Stomach (tissue), 9 donors: ENCODE results near the gene LSMEM2. TPM values are rescaled to one million over a fixed set of nuclear protein-coding genes. Genes with fewer than 3 reads are reported as not detected.

Experiments
- DNase-seq, 2 donors: peaks; one replicate each; pipeline versions ENCODE4 v3.0.0 to v3.0.0-alpha.2; 2013 to 2019
- H3K27ac ChIP-seq, 5 donors: fragments of 200-600 bp in 4 of 5; sonication (generic) in 4 of 5; one replicate each; pipeline ENCODE4 v1.5.1; 2013 to 2019; ENCODE audit warnings: mild to moderate bottlenecking in 1 of 5, moderate library complexity in 1 of 5
- H3K27me3 ChIP-seq, 3 donors: fragments of 200-600 bp; sonication (generic); one replicate each; pipeline ENCODE4 v1.5.1; 2017 to 2019; ENCODE audit warnings: mixed run types in 1 of 3
- H3K36me3 ChIP-seq, 4 donors: fragments of 200-600 bp; sonication (generic); 1 replicate in 3 of 4; 2 replicates in 1 of 4; pipeline ENCODE4 v1.5.1; 2016 to 2019
- H3K4me1 ChIP-seq, 4 donors: fragments of 200-600 bp; sonication (generic); one replicate each; pipeline ENCODE4 v1.5.1; 2016 to 2019
- H3K4me3 ChIP-seq, 4 donors: fragments of 200-600 bp; sonication (generic) in 3 of 4; one replicate each; pipeline ENCODE4 v1.5.1; 2016 to 2019; ENCODE audit warnings: mild to moderate bottlenecking in 1 of 4
- H3K9me3 ChIP-seq, 4 donors: fragments of 200-600 bp; sonication (generic); one replicate each; pipeline ENCODE4 v1.5.1; 2016 to 2019
- EP300 ChIP-seq: sonication (generic); formaldehyde crosslinking; IDR thresholded peaks from one replicate; pipeline ENCODE4 v1.6.1; 2017; ENCODE audit warnings: antibody characterized with exemption
- POLR2A ChIP-seq, 4 donors: fragments of 450-650 bp; IDR thresholded peaks; one replicate each; pipeline ENCODE4 v1.6.1; 2016; ENCODE audit warnings: antibody characterized with exemption in 4 of 4, control low read depth in 2 of 4, mild to moderate bottlenecking in 1 of 4, moderate library complexity in 1 of 4
- POLR2AphosphoS5 ChIP-seq, 3 donors: sonication (generic); formaldehyde crosslinking; IDR thresholded peaks; one replicate each; pipeline ENCODE4 v1.6.1; 2016; ENCODE audit warnings: antibody characterized with exemption in 3 of 3
- WGBS, 5 donors: extraction: QIAGEN DNeasy Blood & Tissue Kit in 3 of 5; methylation state at CpG; one replicate each; pipeline versions ENCODE4 v1.1.5 to v1.1.7; 2013 to 2018; 5-methylcytosine and 5-hydroxymethylcytosine counted together
- intact Hi-C: fragments of 100-400 bp; cut with DNase I; formaldehyde crosslinking; loops from one replicate; pipeline ENCODE4 v1.15.1; 2023; ENCODE audit warnings: low total_unique reads
- polyA plus RNA-seq, 3 donors: library from polyadenylated mRNA; stranded (reverse); fragments of 200-250 nt; gene quantifications; one replicate each; pipeline ENCODE4 v1.2.3, GENCODE V29; 2013
- total RNA-seq, 5 donors: library from RNA; depleted of rRNA; stranded (reverse); fragments of >200 nt; gene quantifications; one replicate each; pipeline versions ENCODE4 v1.1.0 to v1.2.3, GENCODE V29; 2014 to 2016
- TF ChIP-seq, protein P1 (sequence below), 7 experiments: fragments of 450-650 bp in 4 of 7; fragments of 200-600 bp in 3 of 7; sonication (generic) in 3 of 7; IDR thresholded peaks; one replicate each; pipeline ENCODE4 v1.5.1; 2016 to 2019; ENCODE audit warnings: antibody characterized with exemption in 7 of 7, control low read depth in 2 of 7, mild to moderate bottlenecking in 1 of 7
- donor health status: healthy with polysubstance abuse.
- donor health status: Bipolar disorder and iron deficiency.
- donor health status: healthy.

The LSMEM2 gene
- total and polyA plus RNA-seq, 8 donors, result 0.31 to 0.58 TPM; not detected in 6

DNA sequence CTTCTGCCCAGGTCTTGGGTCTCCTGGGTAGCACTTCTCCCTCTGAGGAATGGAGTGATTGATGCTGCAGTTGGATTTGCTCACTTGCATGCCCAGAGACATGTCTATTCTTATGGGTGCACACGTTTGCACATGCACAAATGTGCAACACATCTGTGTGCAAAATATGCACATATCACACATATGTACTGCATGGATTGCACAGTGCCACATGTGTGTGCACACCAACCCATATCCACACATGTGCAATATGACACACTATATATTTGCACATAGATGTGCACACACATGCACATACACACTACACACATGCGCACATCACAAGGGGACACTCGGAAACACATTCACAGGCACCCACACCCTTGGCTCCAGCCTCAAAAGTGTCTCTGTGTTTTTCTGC, 10.6 kb upstream of the LSMEM2 start:
- 18 to 30% (median 29%) methylated on average over 3 of the region's 3 CpGs for WGBS, 5 donors
- Histone ChIP-seq H3K4me1 (peaks cover 69 to 100% (median 85%) of the 10 kb centered on the region in 4 donors), H3K27ac (peak overlapping the region; percentile 88 to 98 (median 95)), H3K9me3 (no peaks in the 10 kb centered on the region), H3K27me3 (peaks cover 0 to 7% (median 0%) of the 10 kb centered on the region in 3 donors), H3K4me3 (peak overlapping the region; percentile 34 to 52 (median 45)), H3K36me3 (peaks cover 0 to 3% (median 0%) of the 10 kb centered on the region in 4 donors)
- TF ChIP-seq, protein P1, sequence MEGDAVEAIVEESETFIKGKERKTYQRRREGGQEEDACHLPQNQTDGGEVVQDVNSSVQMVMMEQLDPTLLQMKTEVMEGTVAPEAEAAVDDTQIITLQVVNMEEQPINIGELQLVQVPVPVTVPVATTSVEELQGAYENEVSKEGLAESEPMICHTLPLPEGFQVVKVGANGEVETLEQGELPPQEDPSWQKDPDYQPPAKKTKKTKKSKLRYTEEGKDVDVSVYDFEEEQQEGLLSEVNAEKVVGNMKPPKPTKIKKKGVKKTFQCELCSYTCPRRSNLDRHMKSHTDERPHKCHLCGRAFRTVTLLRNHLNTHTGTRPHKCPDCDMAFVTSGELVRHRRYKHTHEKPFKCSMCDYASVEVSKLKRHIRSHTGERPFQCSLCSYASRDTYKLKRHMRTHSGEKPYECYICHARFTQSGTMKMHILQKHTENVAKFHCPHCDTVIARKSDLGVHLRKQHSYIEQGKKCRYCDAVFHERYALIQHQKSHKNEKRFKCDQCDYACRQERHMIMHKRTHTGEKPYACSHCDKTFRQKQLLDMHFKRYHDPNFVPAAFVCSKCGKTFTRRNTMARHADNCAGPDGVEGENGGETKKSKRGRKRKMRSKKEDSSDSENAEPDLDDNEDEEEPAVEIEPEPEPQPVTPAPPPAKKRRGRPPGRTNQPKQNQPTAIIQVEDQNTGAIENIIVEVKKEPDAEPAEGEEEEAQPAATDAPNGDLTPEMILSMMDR (IDR thresholded peaks at IDR 0.05), result no peak
- no peak for TF ChIP-seq POLR2A (IDR thresholded peaks at IDR 0.05)
- TF ChIP-seq EP300, result no peak
- no peak for TF ChIP-seq POLR2AphosphoS5 (IDR thresholded peaks at IDR 0.05)
- DNase-seq, result no peak
- intact Hi-C loops, result no loop called here

DNA sequence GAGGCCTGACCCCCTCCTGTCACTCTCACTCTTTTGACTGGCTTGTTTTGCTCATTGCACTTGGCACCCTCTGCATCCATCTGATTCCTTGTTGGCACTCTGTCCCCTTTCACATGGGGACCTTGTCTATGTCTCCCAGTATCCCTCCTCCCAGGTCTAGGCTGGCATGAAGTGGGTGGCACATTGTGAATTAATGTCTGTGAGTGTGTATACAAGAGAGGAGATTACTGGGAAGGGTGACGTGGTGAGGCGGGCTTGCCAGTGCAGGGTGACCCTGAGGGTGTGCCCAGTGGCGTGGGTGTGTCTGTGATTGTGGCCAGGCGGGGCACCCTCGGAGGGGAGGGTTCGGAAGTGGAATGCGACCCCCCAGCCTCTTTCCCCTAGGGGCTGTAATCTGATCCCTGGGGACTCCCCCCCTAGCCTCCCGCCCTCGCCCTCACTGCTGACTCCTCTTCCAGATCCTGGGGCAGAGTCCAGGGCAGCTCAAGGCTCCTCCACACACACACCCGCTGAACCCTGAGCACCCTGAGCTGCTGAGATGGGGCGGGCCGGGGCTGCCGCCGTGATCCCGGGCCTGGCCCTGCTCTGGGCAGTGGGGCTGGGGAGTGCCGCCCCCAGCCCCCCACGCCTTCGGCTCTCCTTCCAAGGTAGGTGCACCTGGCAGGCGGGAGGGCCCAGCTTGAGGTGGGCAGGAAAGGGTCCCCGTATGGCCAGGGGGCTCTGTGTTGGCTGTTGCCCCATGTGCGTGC, 10.0 kb upstream of the LSMEM2 start, which contains the start of gene SEMA3B:
Gene SEMA3B, plus strand, starts transcription at position 445 of the 749 bp plus-strand sequence. Its CDS starts 94 bp downstream, at position 539.
- DNase-seq, result peak; percentile 93 to 96
- TF ChIP-seq POLR2AphosphoS5 (IDR thresholded peaks at IDR 0.05), result peak; percentile 22 to 89 (median 81)
- TF ChIP-seq POLR2A (IDR thresholded peaks at IDR 0.05), result peak in 1 of 4 donors; percentile 22
- TF ChIP-seq EP300, result no peak
- intact Hi-C loops, result no loop called here
- no peaks in the 10 kb centered on the region for H3K9me3 ChIP-seq
- H3K27me3 ChIP-seq, result peaks cover 0 to 13% (median 6%) of the 10 kb centered on the region in 3 donors
- H3K4me3 ChIP-seq, result peak within 1 kb of the TSS; percentile 40 to 52 (median 45)
- peaks cover 75 to 100% (median 88%) of the 10 kb centered on the region in 4 donors for H3K4me1 ChIP-seq
- WGBS, 5 donors, result 13 to 31% (median 26%) methylated on average over 15 to 21 of the region's 21 CpGs
- H3K27ac ChIP-seq, result peak within 1 kb of the TSS; percentile 88 to 98 (median 95)
- peaks cover 0 to 8% (median 0%) of the 10 kb centered on the region in 4 donors for H3K36me3 ChIP-seq

DNA sequence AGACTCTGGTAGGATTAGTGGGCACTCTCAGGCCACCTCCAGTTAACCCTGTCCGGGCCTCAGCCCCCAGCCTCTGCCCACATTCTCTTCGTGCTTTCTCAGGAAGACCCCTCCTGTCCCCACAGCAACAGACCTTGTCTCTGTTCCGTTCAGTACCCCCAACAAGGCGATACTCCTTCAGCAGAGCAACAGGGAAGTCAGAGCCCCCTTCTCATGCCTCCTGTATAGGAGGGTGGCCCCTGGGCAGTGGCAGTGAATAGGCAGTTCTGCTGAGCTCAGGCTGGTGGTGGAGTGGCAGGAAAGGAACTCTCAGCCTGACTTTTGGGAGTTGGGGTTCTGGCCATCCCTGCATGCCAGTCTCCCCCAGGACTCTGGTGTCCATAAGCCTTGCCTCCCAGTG, 9.4 kb upstream of the LSMEM2 start:
- peaks cover 76 to 100% (median 90%) of the 10 kb centered on the region in 4 donors for H3K4me1 ChIP-seq
- DNase-seq, result no peak
- H3K27ac ChIP-seq, result peak overlapping the region; percentile 88 to 98 (median 95)
- peak overlapping the region; percentile 28 to 46 (median 42) for H3K4me3 ChIP-seq
- WGBS, 5 donors, result 32 to 39% (median 33%) methylated on average over 4 of the region's 4 CpGs; no CpG with 5 or more reads in 1 of the 5 donors
- no peak for TF ChIP-seq EP300
- TF ChIP-seq POLR2A (IDR thresholded peaks at IDR 0.05), result no peak
- TF ChIP-seq, protein P1 (IDR thresholded peaks at IDR 0.05), result no peak
- TF ChIP-seq POLR2AphosphoS5 (IDR thresholded peaks at IDR 0.05), result no peak
- H3K27me3 ChIP-seq, result peaks cover 0 to 19% (median 8%) of the 10 kb centered on the region in 3 donors
- intact Hi-C loops, result no loop called here
- H3K9me3 ChIP-seq, result no peaks in the 10 kb centered on the region
- peaks cover 0 to 14% (median 0%) of the 10 kb centered on the region in 4 donors for H3K36me3 ChIP-seq

DNA sequence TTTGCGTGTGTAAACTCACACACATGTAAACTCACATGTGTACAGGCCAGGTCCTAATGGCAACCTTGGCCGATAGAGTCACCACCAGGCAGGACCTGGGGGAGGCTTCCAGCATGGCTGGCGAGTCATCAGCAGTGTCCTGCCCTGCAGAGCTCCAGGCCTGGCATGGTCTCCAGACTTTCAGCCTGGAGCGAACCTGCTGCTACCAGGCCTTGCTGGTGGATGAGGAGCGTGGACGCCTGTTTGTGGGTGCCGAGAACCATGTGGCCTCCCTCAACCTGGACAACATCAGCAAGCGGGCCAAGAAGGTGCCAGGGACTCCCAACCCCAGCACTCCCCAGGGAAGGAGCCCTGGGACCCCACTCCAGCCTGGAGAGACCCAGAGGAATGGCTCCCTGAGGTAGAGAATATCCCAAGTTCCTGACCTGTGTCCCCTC, 8.9 kb upstream of the LSMEM2 start:
- H3K4me1 ChIP-seq, result peaks cover 71 to 100% (median 90%) of the 10 kb centered on the region in 4 donors
- no peaks in the 10 kb centered on the region for H3K9me3 ChIP-seq
- WGBS, 5 donors, result 37 to 65% (median 40%) methylated on average over 6 to 8 of the region's 8 CpGs
- peaks cover 0 to 24% (median 14%) of the 10 kb centered on the region in 3 donors for H3K27me3 ChIP-seq
- intact Hi-C loops, result loop anchor here (5.0 to 10.0 kb wide), 2 partner anchors 45 to 78 kb away; partner anchors contain the start of gene GNAT1
- H3K27ac ChIP-seq, result peak overlapping the region; percentile 88 to 98 (median 95)
- no peak for DNase-seq
- H3K36me3 ChIP-seq, result peaks cover 0 to 19% (median 0%) of the 10 kb centered on the region in 4 donors
- peak overlapping the region; percentile 28 to 46 (median 42) for H3K4me3 ChIP-seq
- TF ChIP-seq POLR2A (IDR thresholded peaks at IDR 0.05) (no peak), POLR2AphosphoS5 (IDR thresholded peaks at IDR 0.05) (peak in 1 of 3 donors; percentile 16), EP300 (no peak)
- TF ChIP-seq, protein P1 (IDR thresholded peaks at IDR 0.05), result no peak
